GM13977 (cell line): ENCODE data around the gene JCAD.
"Not testable (repeated sequence)": the region's sequence is repeated elsewhere in the genome, so short reads cannot be mapped to it uniquely, and the experiment has no call there.

Experiments
- DNase-seq: peaks from one replicate; pipeline ENCODE4 v3.0.0; 2012; ENCODE audit warnings: low spot score
- in situ Hi-C: fragments of 300-500 bp; cut with MboI; formaldehyde crosslinking; loops from one replicate; pipeline ENCODE4 v1.12.0; 2022; ENCODE audit warnings: low sequenced_read_pairs, low pct_unique_long_range_greater_than_20kb, mixed read lengths, inconsistent platforms; ENCODE audit not compliant: unreplicated experiment
- TF ChIP-seq, protein P1 (sequence below): IDR thresholded peaks from 2 replicates; pipeline ENCODE4 v1.5.1; 2012; ENCODE audit warnings: mild to moderate bottlenecking, control low read depth; ENCODE audit not compliant: insufficient read depth; ENCODE audit errors: extremely low read depth, missing control alignments

JCAD gene

GRCh38 chr10:29987471-29987870 is 71.9 kb downstream of the JCAD start:
- in situ Hi-C loops: no loop called here
- TF ChIP-seq, protein P1, sequence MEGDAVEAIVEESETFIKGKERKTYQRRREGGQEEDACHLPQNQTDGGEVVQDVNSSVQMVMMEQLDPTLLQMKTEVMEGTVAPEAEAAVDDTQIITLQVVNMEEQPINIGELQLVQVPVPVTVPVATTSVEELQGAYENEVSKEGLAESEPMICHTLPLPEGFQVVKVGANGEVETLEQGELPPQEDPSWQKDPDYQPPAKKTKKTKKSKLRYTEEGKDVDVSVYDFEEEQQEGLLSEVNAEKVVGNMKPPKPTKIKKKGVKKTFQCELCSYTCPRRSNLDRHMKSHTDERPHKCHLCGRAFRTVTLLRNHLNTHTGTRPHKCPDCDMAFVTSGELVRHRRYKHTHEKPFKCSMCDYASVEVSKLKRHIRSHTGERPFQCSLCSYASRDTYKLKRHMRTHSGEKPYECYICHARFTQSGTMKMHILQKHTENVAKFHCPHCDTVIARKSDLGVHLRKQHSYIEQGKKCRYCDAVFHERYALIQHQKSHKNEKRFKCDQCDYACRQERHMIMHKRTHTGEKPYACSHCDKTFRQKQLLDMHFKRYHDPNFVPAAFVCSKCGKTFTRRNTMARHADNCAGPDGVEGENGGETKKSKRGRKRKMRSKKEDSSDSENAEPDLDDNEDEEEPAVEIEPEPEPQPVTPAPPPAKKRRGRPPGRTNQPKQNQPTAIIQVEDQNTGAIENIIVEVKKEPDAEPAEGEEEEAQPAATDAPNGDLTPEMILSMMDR: no peak

GRCh38 chr10:29982997-29983648 is 76.3 kb downstream of the JCAD start:
- no peak for DNase-seq
- TF ChIP-seq, protein P1: no peak
- in situ Hi-C loops: no loop called here

More at GRCh38 chr10:29987471-29987870, 71.9 kb downstream of the JCAD start:
- no peak for DNase-seq

GRCh38 chr10:29981510-29981909 is 77.9 kb downstream of the JCAD start:
- in situ Hi-C loops: no loop called here
- TF ChIP-seq, protein P1: no peak
- no peak for DNase-seq

DNA sequence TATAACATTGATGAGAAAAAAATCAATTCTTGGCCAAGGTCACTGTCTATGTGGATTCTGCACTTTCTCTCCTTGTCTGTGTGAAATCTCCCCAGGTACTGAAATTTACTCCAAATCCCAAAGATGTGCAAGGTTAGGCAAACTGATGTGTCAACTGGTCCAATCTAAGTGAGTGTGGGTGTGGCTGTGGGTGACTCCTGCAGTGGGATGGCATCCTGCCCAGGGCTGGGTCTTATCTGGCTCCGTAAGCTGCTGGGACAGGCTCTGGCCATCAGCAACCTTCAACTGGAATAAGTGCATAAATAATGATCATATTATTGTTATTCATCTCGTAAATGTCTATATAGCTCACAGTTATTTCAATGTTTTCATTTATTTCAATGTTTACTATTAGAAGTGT is 79.3 kb downstream of the JCAD start:
- no peak for DNase-seq
- in situ Hi-C loops: no loop called here
- TF ChIP-seq, protein P1: no peak

DNA sequence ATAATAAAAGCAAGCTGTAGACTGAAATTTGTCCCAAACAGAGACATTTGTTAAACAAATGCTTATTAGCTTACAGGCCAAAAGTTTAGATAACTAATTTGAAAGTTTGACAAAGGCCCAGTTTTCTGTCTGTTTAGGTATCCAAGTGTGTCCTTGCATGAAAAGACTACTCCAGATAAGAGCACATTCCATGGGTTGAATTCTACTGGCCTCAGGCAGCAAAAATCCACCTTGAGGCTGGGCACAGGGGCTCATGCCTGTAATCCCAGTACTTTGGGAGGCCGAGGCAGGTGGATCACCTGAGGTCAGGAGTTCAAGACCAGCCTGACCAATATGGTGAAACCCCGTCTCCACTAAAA is 80.0 kb downstream of the JCAD start:
- not testable (repeated sequence) for DNase-seq

DNA sequence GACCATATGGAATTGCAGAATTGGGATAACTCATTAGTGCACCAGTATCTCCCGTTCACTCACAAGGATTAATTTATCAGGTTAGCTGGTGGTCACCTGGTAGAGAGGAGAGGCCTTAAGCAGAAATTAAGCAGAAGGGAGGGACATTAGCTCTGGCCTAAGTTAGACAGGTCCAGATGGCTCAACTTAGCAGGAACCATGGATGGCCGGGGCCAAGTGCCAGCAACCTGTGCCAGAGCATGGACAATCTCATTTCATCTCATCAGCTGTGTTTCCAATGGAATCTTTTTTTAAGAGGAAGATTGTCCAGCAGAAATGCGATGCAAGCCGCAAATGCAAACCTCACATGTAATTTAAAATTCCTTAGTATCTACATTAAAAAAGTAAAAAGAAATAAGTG is 82.2 kb downstream of the JCAD start:
- in situ Hi-C loops: no loop called here
- no peak for DNase-seq
- TF ChIP-seq, protein P1: no peak

More for the DNA sequence above, 80.0 kb downstream of the JCAD start:
- in situ Hi-C loops: not testable (repeated sequence)

DNA sequence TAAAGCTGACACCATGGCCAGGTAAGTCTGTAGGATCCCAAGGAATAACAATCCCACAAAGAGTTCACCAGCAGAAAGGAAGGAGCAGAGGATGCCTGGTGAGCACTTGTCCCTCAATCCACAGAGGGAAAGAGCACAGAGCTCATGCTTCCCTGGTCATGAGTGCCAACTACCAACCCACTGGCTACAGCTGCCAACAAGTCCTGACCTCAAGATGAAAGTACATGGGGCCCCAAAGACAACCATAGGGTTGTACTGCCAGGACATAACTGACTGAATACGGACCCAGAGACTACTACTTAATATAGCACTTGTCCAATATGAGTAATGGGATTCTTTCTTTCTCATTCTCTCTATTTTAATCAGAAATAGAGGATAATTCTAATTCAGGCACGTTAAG is 83.3 kb downstream of the JCAD start:
- in situ Hi-C loops: no loop called here
- TF ChIP-seq, protein P1: no peak
- no peak for DNase-seq
